DMS 273 treated with DMSO at 0.1 percent for 48 hours (cell line): ENCODE measurements around the gene PGM1.

ENCODE experiments used
- DNase-seq: peaks from one replicate; lab custom pipeline; 2025; lab: John Stamatoyannopoulos, UW

Gene PGM1

DNA sequence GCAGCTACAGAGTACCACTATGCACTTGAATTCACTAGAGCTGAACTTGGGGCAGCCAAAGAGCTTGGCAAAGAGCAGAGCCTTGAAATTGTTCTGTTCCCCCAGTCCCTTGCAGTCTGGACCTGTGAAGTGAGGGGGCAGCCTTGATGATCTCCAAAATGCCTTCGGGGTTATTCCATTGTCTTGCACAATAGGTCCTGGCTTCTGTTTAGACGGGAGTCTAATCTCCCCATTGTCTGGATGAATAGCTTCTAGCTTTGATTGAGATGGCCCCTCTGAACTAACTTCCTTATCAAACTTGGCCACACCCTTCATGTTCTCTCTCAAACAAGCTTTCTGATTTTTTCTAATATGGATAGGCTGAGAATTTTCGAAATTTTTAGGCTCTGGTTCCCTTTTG is 72.6 kb downstream of the PGM1 start:
- DNase-seq, result no peak

DNA sequence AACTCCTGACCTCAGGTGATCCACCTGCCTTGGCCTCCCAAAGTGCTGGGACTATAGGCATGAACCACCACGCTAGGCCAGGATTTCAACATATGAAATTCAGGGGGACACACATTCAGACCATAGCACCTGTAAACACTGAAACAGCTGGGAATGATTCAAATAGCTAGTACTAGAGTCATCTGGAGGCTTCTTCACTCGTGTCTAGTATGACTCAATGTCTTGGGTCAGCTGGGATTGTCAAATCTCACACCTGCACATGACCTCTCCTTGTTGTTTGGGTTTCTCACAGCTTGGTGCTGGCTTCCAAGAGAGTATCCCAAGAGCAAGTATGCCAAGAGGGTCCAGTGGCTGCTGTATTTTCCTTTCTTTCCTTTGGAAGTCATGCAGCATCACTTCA is 75.1 kb downstream of the PGM1 start:
- DNase-seq, result no peak

DNA sequence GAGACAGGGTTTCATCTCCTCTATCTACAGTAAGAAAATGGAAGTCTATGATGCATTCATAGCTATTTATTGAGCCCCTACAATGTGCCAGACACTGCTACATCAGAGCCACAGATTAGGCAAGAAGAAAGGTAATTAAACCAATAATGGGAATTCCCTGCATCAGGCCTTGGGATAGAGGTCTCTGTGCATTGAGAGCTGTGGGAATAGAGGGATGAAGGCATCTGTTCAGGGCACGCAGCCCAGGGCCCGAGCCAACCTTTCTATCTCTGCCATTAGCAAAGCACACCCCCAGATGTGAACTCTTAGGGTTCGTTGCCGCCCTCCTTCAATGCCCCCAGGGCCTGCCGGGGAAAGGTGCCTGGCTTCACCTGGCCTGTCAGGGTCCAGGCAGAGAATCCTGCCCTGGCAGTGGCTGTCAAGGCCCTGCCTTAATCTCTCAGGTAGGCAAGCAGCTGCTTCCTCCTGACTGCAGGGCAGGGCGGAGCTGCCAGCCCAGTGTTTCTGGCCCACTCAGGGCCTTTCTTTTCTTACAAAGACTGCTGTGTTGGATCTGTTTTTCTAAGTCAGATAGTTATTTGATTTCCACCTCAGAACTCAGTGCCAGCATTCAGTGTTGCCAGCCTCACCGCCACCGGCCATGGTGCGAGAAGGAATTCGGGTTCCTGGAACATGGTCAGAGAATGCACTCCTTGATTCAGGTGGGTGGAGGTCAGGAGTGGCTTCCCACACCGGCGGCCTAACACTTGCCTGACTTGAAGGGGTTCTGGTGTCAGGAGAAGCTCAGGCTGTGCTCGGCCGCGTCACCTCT is 76.1 kb downstream of the PGM1 start:
- DNase-seq, result no peak

- DNase-seq, result no peak
Observed at GRCh38 chr1:63670164-63670563, 77.0 kb downstream of the PGM1 start.

DNA sequence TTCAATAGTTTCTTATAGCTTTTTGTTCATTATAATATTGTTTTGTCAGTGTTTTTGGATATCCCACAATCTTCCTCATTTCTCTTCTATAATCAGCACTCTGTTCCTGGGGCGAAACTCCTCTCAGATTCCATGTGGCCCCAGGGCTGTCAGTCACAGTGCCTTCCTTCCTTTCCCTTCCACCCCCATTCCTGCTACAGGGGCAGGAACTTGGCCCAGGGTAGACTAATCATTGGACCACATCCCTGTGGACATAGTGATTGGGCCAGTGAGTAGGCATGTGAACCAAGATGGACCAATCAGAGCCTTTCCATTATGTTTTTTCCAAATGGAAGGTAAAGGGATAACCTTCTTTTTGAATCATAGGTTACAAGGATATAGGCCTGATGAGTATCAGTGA is 78.3 kb downstream of the PGM1 start:
- no peak for DNase-seq

GRCh38 chr1:63674238-63674864 is 81.1 kb downstream of the PGM1 start:
- peak; percentile 11 for DNase-seq

GRCh38 chr1:63674865-63675419 is 81.7 kb downstream of the PGM1 start:
- DNase-seq, result no peak

- peak; percentile 71 for DNase-seq
Observed at GRCh38 chr1:63675420-63675931, 82.3 kb downstream of the PGM1 start.

DNA sequence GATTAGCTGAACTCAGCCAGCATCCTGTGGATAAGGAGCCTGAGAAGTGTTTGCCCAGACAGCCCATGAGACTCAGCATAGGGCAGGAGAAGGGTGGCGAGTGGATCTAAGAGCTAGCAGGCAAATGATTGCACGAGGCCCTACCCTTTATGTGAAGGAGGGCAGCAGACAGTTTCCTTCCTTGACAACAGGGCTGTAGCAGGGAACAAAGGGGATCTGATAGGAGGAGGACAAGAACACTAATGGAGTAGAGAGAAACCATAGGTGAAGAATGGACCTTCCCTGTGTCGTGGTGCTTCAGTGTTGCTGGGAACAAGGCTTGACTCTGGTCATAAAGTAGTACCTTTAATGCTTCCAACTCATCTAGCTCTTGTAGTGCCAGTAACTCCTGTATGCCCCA is 84.3 kb downstream of the PGM1 start:
- DNase-seq, result no peak

- DNase-seq, result no peak
Observed at GRCh38 chr1:63678200-63678599, 85.0 kb downstream of the PGM1 start.

GRCh38 chr1:63679076-63679475 is 85.9 kb downstream of the PGM1 start:
- DNase-seq, result no peak

DNA sequence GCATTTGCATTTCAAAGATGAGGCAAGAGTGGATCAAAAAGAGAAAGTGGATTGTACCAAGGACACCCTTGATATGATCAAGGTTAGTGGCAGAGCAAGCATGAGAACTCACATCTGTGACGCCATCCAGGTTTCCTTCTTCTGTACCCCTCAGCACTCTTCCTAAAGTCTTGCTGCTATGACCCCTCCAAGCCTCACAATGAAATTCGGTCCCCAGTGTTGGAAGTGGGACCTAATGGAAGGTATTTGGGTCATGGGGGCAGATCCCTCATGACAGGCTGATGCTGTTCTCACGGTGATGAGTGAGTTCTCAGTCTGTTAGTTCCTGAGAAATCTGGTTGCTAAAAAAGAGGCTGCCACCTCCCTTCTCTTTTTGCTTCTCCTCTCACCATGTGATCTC is 86.4 kb downstream of the PGM1 start:
- DNase-seq, result no peak

DNA sequence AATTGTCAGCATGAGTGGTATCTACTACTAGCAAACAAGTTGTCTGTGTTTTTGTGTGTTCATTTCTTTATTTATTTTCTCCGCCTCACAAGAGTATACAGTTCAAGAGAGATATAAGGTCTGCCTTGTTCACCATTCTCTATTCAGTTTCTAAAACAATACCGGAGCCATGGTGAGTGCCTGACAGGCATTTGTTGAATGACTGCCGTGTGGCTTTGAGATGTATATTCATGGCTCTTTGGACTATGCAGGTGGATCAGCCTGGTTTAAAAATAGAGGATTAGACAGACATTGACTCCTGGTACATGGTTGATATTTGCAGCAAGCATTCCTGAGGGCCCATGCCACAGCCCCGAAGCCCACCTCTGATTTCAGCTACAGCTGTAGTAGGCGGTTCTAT is 89.7 kb downstream of the PGM1 start:
- no peak for DNase-seq

DNA sequence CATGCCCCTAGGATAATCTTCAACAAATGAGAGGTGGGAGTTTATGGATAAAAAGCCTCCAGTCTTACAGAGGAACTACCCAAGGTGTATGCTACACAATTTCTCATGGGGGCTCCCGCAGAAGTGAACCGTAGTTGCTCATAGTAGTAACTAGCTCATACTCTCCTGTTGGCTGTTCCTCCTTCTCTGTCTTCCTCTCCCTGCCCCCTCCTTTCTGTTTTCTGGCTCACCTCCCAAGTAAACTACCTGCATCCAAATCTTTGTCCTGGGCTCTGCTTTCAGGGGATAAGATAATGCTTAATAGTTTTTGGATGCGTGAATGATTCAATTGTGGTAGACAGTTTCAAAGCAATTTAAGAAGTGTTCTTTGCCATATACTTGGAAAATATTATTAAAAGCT is 90.5 kb downstream of the PGM1 start:
- DNase-seq, result no peak

DNA sequence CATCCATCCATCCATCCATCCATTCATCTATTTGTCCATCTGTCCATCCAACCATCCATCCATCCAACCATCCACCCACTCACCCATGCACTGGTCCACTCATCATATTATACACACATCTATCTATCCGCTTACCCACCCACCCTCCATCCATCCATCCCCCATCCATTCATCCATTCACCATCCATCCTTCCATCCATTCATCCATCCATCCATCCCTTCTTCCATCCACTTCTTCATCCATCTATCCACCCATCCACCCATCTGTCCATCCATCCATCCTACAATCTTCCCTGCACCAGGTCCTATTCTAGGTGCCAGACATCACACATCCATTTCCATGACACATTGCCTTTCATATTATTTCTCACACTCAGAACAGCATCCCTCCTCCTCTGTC is 93.5 kb downstream of the PGM1 start:
- no peak for DNase-seq

DNA sequence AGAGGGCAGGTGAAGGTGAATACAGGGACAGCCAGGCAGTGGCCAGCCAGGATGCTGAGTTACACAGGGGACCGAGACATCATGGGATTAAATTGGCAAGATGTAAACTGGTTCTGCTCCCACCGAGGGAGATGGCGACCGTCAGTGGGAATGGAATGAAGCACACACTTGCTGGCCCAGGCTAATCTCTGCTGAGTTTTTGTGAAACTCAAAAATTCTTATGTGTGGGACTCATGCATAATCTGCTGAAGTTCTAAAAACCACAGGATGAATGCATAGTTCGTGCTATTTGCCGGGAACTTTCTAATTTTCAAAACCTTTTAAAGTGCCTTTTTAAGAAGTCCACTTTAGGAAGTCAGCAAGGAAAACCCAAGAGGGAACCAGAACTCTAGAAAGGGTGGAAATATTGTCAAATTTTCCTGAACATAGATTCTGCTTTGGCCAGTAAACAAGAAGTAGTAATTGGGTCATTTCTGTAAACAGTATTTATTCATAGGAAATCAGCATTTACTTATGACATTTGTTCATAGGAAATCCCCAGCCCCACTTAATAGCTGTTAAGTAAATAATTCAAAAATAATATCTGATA is 95.2 kb downstream of the PGM1 start:
- DNase-seq, result no peak

DNA sequence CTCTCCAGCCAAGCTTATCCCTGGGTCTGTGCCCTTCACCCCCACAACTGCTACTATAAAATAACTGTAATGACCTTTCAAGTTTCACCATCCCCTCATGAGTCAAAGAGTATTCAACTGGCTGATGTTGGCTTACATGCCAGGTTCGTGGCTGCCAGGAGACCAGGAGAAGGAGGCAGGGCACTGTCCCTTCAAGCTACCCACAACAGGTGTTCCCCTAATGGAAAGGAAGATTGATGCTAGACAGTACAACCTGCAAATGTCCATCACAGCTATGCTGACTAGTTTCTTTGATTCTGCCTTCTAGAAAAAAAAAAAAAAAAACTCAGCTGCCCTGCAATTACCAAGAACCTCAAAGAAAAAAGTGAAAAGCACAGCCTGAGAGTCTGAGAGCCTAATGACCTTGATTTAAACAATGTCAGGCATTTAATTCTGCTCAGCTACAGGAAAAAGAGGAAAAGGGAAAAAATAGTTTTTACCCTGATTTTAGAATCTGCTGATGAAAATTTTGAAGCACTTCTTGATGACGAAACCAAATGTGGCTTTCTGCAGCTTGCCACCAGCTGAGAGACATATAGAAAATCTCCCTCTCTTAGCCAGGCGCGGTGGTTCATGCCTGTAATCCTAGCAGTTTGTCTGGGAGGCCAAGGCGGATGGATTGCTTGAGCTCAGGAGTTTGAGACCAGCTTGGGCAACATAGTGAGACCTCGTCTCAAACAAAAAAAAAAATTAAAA is 97.9 kb downstream of the PGM1 start:
- DNase-seq, result no peak

- DNase-seq, result peak; percentile 34
Observed at GRCh38 chr1:63691701-63692425, 98.7 kb downstream of the PGM1 start.

- DNase-seq, result no peak
Observed at GRCh38 chr1:63693944-63694571, 100.8 kb downstream of the PGM1 start.

- no peak for DNase-seq
Observed at GRCh38 chr1:63698001-63698838, 105.0 kb downstream of the PGM1 start.
